KMS-11 (cell line): ENCODE results near the gene ECHS1.
A peak's percentile ranks its signal among the peaks of the same experiment; 100 is the strongest.
"Not testable (repeated sequence)": the region's sequence is repeated elsewhere in the genome, so short reads cannot be mapped to it uniquely, and the experiment has no call there.

ENCODE experiments used
- H2AFZ ChIP-seq: fragments of 200-600 bp; sonication (generic); 2 replicates; pipeline ENCODE4 v1.6.1; 2016; ENCODE audit warnings: antibody characterized with exemption, mixed run types, low read depth
- H3K27ac ChIP-seq: fragments of 200-600 bp; sonication (generic); 2 replicates; pipeline ENCODE4 v1.6.1; 2016; ENCODE audit warnings: mild to moderate bottlenecking, mixed run types
- H3K27me3 ChIP-seq: fragments of 200-600 bp; sonication (generic); 2 replicates; pipeline ENCODE4 v1.6.1; 2017; ENCODE audit warnings: mild to moderate bottlenecking, low read depth, mixed run types, moderate library complexity; ENCODE audit not compliant: insufficient read depth
- H3K36me3 ChIP-seq: fragments of 200-600 bp; sonication (generic); 2 replicates; pipeline ENCODE4 v1.6.1; 2017; ENCODE audit warnings: mild to moderate bottlenecking, mixed run types; ENCODE audit not compliant: insufficient read depth
- H3K4me1 ChIP-seq: fragments of 200-600 bp; sonication (generic); 2 replicates; pipeline ENCODE4 v1.6.1; 2016; ENCODE audit warnings: mild to moderate bottlenecking, low read depth, mixed run types; ENCODE audit not compliant: poor library complexity, severe bottlenecking
- H3K4me2 ChIP-seq: fragments of 200-600 bp; sonication (generic); 2 replicates; pipeline ENCODE4 v1.7.0; 2016; ENCODE audit warnings: mild to moderate bottlenecking, mixed run types
- H3K4me3 ChIP-seq: fragments of 200-600 bp; sonication (generic); IDR thresholded peaks from 2 replicates; pipeline ENCODE4 v1.6.1; 2017; ENCODE audit warnings: low read depth, low read length, mixed read lengths; ENCODE audit not compliant: insufficient read depth
- H3K79me2 ChIP-seq: fragments of 200-600 bp; sonication (generic); 2 replicates; pipeline ENCODE4 v1.6.1; 2016; ENCODE audit warnings: low read depth, mixed run types; ENCODE audit not compliant: insufficient read depth
- H3K9ac ChIP-seq: fragments of 200-600 bp; sonication (generic); 2 replicates; pipeline ENCODE4 v1.6.1; 2016; ENCODE audit warnings: mild to moderate bottlenecking, mixed run types
- H4K20me1 ChIP-seq: fragments of 200-600 bp; sonication (generic); 2 replicates; pipeline ENCODE4 v1.6.1; 2016; ENCODE audit warnings: mild to moderate bottlenecking, mixed run types; ENCODE audit not compliant: insufficient read depth
- CTCF ChIP-seq: fragments of 200-600 bp; sonication (generic); conservative IDR thresholded peaks from 2 replicates; pipeline ENCODE4 v1.6.1; 2017; ENCODE audit warnings: low read depth, mild to moderate bottlenecking, antibody characterized with exemption, low read length, moderate library complexity, mixed read lengths

ECHS1 gene

GRCh38 chr10:133391249-133391635 is 18.1 kb upstream of the ECHS1 start:
- Histone ChIP-seq H3K4me1 (peaks cover 50% of the 10 kb centered on the region), H4K20me1 (no peaks in the 10 kb centered on the region), H3K9ac (no peak overlapping the region), H3K4me3 (no peak overlapping the region), H3K36me3 (no peaks in the 10 kb centered on the region), H2AFZ (no peak overlapping the region), H3K4me2 (0 out of 2 replicates have a peak overlapping the region, but pooled peaks have one; percentile 91), H3K27me3 (no peaks in the 10 kb centered on the region), H3K27ac (peak overlapping the region; percentile 92; the same call in 1 of the 2 replicates), H3K79me2 (peaks cover 17% of the 10 kb centered on the region; the same call in 1 of the 2 replicates)
- TF ChIP-seq CTCF = no peak

GRCh38 chr10:133390597-133391248 is 17.6 kb upstream of the ECHS1 start:
- no peak for TF ChIP-seq CTCF
- H2AFZ ChIP-seq = 0 out of 2 replicates have a peak overlapping the region, but pooled peaks have one; percentile 68
- peak overlapping the region; percentile 91 for H3K4me2 ChIP-seq
- H3K79me2 ChIP-seq = peaks cover 15% of the 10 kb centered on the region; the same call in 1 of the 2 replicates
- no peaks in the 10 kb centered on the region for H4K20me1 ChIP-seq
- H3K27me3 ChIP-seq = no peaks in the 10 kb centered on the region
- H3K36me3 ChIP-seq = no peaks in the 10 kb centered on the region
- peaks cover 50% of the 10 kb centered on the region for H3K4me1 ChIP-seq
- peak overlapping the region; percentile 92 for H3K27ac ChIP-seq
- H3K9ac ChIP-seq = peak overlapping the region; percentile 71; the same call in 1 of the 2 replicates
- no peak overlapping the region for H3K4me3 ChIP-seq

GRCh38 chr10:133388973-133389818 is 16.0 kb upstream of the ECHS1 start:
- peaks cover 43% of the 10 kb centered on the region for H3K4me1 ChIP-seq
- H2AFZ ChIP-seq = peak overlapping the region; percentile 68
- no peak overlapping the region for H3K4me3 ChIP-seq
- peak overlapping the region; percentile 92 for H3K27ac ChIP-seq
- peak overlapping the region; percentile 91 for H3K4me2 ChIP-seq
- TF ChIP-seq CTCF = no peak; the same call in 1 of the 2 replicates
- no peaks in the 10 kb centered on the region for H3K36me3 ChIP-seq
- H3K79me2 ChIP-seq = no peaks in the 10 kb centered on the region
- peak overlapping the region; percentile 71 for H3K9ac ChIP-seq
- no peaks in the 10 kb centered on the region for H3K27me3 ChIP-seq
- H4K20me1 ChIP-seq = no peaks in the 10 kb centered on the region

GRCh38 chr10:133388236-133388972 is 15.2 kb upstream of the ECHS1 start:
- Histone ChIP-seq H3K4me3 (no peak overlapping the region), H3K27ac (peak overlapping the region; percentile 92), H3K4me1 (peaks cover 41% of the 10 kb centered on the region), H3K36me3 (no peaks in the 10 kb centered on the region), H3K4me2 (peak overlapping the region; percentile 91), H2AFZ (peak overlapping the region; percentile 68), H3K27me3 (no peaks in the 10 kb centered on the region), H4K20me1 (no peaks in the 10 kb centered on the region), H3K79me2 (no peaks in the 10 kb centered on the region), H3K9ac (peak overlapping the region; percentile 71)
- TF ChIP-seq CTCF = no peak

- H3K4me3 ChIP-seq, H3K4me2 ChIP-seq, H4K20me1 ChIP-seq, H3K9ac ChIP-seq, H3K27ac ChIP-seq, H3K27me3 ChIP-seq, H2AFZ ChIP-seq, H3K79me2 ChIP-seq, H3K36me3 ChIP-seq: not testable (repeated sequence)
- H3K4me1 ChIP-seq = peaks cover 30% of the 10 kb centered on the region
Measured at GRCh38 chr10:133386951-133387350, 13.8 kb upstream of the ECHS1 start.
